Thyroid gland (tissue), 4 donors: ENCODE measurements around the gene RPL18A. TPM values are rescaled to one million over a fixed set of nuclear protein-coding genes. Genes with fewer than 3 reads are reported as not detected.

Source experiments
- DNase-seq, 2 donors: peaks; one replicate each; pipeline ENCODE4 v3.0.0-alpha.2; 2019
- H3K27ac ChIP-seq, 3 donors: fragments of 200-600 bp; sonication (generic); 1 replicate in 2 of 3; 2 replicates in 1 of 3; pipeline ENCODE4 v1.5.1; 2016 to 2019; ENCODE audit warnings: mild to moderate bottlenecking in 1 of 3, moderate library complexity in 1 of 3
- H3K27me3 ChIP-seq: fragments of 200-600 bp; sonication (generic); one replicate; pipeline ENCODE4 v1.5.1; 2019
- H3K36me3 ChIP-seq, 2 donors: fragments of 200-600 bp; sonication (generic); one replicate each; pipeline ENCODE4 v1.5.1; 2016 to 2019
- H3K4me1 ChIP-seq, 2 donors: fragments of 200-600 bp; sonication (generic); one replicate each; pipeline ENCODE4 v1.5.1; 2017 to 2019
- H3K4me3 ChIP-seq, 3 donors: fragments of 200-600 bp; sonication (generic); replicated peaks in 1 of 3; 1 replicate in 2 of 3; 2 replicates in 1 of 3; pipeline ENCODE4 v1.5.1; 2016; ENCODE audit warnings: mild to moderate bottlenecking in 1 of 3
- H3K9me3 ChIP-seq: fragments of 200-600 bp; sonication (generic); one replicate; pipeline ENCODE4 v1.5.1; 2017
- POLR2A ChIP-seq, 2 donors: fragments of 450-650 bp; IDR thresholded peaks; one replicate each; pipeline ENCODE4 v1.6.1; 2017; ENCODE audit warnings: antibody characterized with exemption in 2 of 2, mild to moderate bottlenecking in 2 of 2, moderate library complexity in 1 of 2
- WGBS, 2 donors: methylation state at CpG; one replicate each; pipeline ENCODE4 v1.1.5; 2017; 5-methylcytosine and 5-hydroxymethylcytosine counted together
- intact Hi-C: fragments of 100-400 bp; cut with DNase I; formaldehyde crosslinking; loops from one replicate; pipeline ENCODE4 v1.15.1; 2023
- total RNA-seq, 4 donors: library from RNA; depleted of rRNA; stranded (reverse); fragments of >200 nt; gene quantifications; one replicate each; pipeline ENCODE4 v1.2.3, GENCODE V29; 2016
- TF ChIP-seq, protein P1 (sequence below), 6 experiments: fragments of 200-600 bp in 3 of 6; fragments of 450-650 bp in 3 of 6; sonication (generic) in 3 of 6; IDR thresholded peaks; one replicate each; pipeline ENCODE4 v1.5.1; 2016 to 2019; ENCODE audit warnings: antibody characterized with exemption in 6 of 6, mild to moderate bottlenecking in 2 of 6, inconsistent platforms in 1 of 6, moderate library complexity in 1 of 6

Gene RPL18A
- total RNA-seq, 4 donors from 2014 or later, result 718 to 1,678 (median 1,197) TPM

- no peaks in the 10 kb centered on the region for H3K9me3 ChIP-seq
- no peak overlapping the region for H3K4me3 ChIP-seq
- peaks cover 4% of the 10 kb centered on the region for H3K27me3 ChIP-seq
- H3K27ac ChIP-seq, result no peak overlapping the region
- no peak for DNase-seq
- peaks cover 3 to 15% of the 10 kb centered on the region in 2 donors for H3K4me1 ChIP-seq
- 75 to 78% methylated on average over 8 of the region's 8 CpGs for WGBS, 2 donors
- intact Hi-C loops, result no loop called here
- TF ChIP-seq, protein P1, sequence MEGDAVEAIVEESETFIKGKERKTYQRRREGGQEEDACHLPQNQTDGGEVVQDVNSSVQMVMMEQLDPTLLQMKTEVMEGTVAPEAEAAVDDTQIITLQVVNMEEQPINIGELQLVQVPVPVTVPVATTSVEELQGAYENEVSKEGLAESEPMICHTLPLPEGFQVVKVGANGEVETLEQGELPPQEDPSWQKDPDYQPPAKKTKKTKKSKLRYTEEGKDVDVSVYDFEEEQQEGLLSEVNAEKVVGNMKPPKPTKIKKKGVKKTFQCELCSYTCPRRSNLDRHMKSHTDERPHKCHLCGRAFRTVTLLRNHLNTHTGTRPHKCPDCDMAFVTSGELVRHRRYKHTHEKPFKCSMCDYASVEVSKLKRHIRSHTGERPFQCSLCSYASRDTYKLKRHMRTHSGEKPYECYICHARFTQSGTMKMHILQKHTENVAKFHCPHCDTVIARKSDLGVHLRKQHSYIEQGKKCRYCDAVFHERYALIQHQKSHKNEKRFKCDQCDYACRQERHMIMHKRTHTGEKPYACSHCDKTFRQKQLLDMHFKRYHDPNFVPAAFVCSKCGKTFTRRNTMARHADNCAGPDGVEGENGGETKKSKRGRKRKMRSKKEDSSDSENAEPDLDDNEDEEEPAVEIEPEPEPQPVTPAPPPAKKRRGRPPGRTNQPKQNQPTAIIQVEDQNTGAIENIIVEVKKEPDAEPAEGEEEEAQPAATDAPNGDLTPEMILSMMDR (IDR thresholded peaks at IDR 0.05), result no peak
- no peak for TF ChIP-seq POLR2A (IDR thresholded peaks at IDR 0.05)
- H3K36me3 ChIP-seq, result no peaks in the 10 kb centered on the region
These were observed 13.6 kb upstream of the RPL18A start for GRCh38 chr19:17846146-17846545.

DNA sequence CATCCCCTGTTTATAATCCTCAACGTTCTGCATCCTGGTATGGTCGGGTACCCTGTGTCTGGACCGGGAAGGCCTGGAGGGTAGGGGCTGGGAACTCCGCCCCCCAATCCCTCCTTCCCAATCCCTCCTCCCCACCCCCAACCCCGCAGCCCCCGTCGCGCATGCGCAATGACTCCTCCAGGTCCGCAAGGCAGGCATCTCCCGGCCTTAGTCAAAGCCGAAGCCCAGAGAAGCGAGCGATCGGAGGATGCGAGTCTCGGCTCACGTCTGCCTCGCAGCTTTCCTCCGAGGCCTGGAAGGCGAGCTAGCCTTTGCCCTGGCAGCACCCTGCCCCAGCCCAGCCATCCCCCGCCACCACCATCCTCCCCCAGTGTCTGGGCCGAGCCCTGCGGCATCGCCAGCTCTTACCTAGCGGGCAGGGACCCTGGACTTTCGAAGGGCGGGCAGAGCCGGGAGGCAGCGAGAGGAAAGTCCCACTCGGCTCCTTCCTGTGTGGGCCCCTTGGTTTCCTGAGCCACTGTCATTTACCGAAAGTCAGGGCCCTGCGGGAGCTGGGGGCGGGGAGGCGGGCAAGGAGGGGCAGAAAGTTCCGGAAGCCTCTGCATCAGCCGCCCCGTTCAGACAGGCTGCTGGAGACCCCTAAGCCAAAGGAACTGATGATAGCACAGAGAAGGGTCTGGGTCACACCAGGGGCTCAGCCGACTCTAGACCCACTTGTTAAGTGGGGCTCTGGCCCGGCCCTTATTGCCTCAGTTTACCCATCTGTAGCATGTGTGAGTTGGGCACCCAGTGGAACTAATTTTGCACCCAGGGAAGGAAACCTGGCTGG lies 12.0 kb upstream of the RPL18A start, which contains the start of gene JAK3:
JAK3 (minus strand) TSS at position 445 of the 829 bp plus-strand sequence. CDS start 3,565 bp downstream, outside the sequence.
- DNase-seq, result peak in 1 of 2 donors; percentile 31
- H3K9me3 ChIP-seq, result no peaks in the 10 kb centered on the region
- no peak for TF ChIP-seq POLR2A (IDR thresholded peaks at IDR 0.05)
- TF ChIP-seq, protein P1 (IDR thresholded peaks at IDR 0.05), result no peak
- no peaks in the 10 kb centered on the region for H3K36me3 ChIP-seq
- peaks cover 0 to 7% of the 10 kb centered on the region in 2 donors for H3K4me1 ChIP-seq
- H3K27ac ChIP-seq, result peak within 1 kb of the TSS; percentile 18 to 74 (median 66)
- peak within 1 kb of the TSS in 1 of 3 donors; percentile 8 for H3K4me3 ChIP-seq
- H3K27me3 ChIP-seq, result peaks cover 4% of the 10 kb centered on the region
- WGBS, 2 donors, result 3 to 12% methylated on average over 11 to 13 of the region's 40 CpGs
- intact Hi-C loops, result no loop called here

DNA sequence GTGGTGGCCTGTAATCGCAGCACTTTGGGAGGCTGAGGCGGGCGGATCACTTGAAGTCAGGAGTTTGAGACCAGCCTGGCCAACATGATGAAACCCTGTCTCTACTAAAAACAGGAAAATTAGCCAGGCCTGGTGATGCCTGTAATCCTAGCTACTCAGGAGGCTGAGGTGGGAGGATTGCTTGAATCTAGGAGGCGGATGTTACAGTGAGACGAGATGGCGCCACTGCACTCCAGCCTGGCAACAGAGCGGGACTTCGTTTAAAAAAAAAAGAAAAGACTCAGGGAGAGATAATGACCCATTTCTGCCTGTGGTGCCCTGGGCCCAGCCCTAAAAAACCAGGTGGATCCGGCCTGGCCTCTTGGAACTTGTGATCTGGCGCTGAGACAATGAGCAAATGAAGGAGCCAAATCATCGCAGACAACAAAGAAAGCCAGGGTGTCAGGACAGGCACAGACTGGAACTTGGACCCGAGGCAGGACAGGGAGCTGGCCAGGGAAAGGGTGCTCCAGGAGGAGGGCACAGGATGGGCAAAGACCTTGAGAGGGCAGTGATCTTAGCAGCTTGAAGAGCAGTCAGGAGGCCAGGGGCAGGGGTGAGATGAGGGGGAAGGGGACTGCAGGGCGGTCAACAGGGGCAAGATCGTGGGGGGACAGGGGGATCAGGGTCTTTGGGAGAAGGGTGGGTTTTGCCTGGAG lies 11.0 kb upstream of the RPL18A start:
- Histone ChIP-seq H3K36me3 (no peaks in the 10 kb centered on the region), H3K27me3 (peaks cover 4% of the 10 kb centered on the region), H3K9me3 (no peaks in the 10 kb centered on the region), H3K4me3 (no peak overlapping the region), H3K27ac (peak overlapping the region in 1 of 3 donors; percentile 74), H3K4me1 (peaks cover 0 to 7% of the 10 kb centered on the region in 2 donors)
- intact Hi-C loops, result no loop called here
- WGBS, 2 donors, result 73 to 86% methylated on average over 14 of the region's 14 CpGs
- TF ChIP-seq, protein P1 (IDR thresholded peaks at IDR 0.05), result no peak
- TF ChIP-seq POLR2A (IDR thresholded peaks at IDR 0.05), result no peak
- DNase-seq, result no peak

DNA sequence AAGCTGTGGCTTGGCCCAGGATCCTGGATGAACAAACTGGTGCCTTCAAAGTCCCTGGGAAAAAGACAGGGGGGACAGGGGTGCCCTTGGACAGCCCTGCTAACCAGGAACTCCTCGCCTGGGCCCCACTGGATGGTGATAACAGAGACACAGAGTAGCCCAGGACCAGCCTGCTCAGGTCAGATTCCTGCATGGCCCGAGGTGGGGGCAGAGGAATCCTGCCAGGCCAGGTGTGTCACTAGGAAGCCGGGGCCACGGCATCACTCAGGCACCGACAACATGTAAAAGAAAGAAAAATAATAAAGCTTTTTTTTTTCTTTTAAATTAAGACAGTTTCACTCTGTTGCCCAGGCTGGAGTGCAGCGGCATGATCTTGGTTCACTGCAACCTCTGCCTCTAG lies 5.6 kb upstream of the RPL18A start:
- H3K27me3 ChIP-seq, result no peaks in the 10 kb centered on the region
- H3K4me1 ChIP-seq, result no peaks in the 10 kb centered on the region
- H3K36me3 ChIP-seq, result no peaks in the 10 kb centered on the region
- TF ChIP-seq, protein P1 (IDR thresholded peaks at IDR 0.05), result no peak
- no peak for TF ChIP-seq POLR2A (IDR thresholded peaks at IDR 0.05)
- no peak overlapping the region for H3K27ac ChIP-seq
- H3K4me3 ChIP-seq, result no peak overlapping the region
- intact Hi-C loops, result no loop called here
- 75 to 84% methylated on average over 6 of the region's 6 CpGs for WGBS, 2 donors
- H3K9me3 ChIP-seq, result no peaks in the 10 kb centered on the region
- DNase-seq, result no peak
